Measurements from ENCODE around the gene PHYKPL. TPM values are rescaled to one million over a fixed set of nuclear protein-coding genes. Genes with fewer than 3 reads are reported as not detected.

Gene PHYKPL
- polyA plus RNA-seq, 3 donors, result 50.7 to 61.9 (median 55.2) TPM

DNA sequence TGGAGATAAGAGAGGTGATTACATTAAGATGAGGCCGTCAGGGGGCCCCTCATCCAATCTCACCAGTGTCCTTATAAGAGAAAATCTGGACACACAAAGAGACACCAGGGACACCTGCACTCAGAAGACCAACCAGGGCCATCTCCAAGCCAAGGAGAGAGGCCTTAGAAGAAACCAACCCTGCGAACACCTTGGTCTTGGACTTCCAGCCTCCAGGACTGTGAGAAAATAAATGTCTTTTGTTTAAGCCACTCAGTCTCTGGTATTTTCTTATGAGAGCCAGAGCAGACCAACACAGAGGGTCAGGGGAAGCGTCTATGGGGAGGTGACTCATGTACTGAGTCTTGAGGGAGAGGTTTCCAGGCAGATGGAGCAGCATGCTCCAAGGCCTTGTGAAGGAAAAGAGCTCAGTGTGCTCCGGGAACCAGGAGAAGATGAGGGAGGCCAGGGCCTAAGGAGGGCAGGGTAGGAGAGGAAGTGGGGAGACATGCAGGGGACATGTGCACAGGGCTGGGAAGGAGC lies 5.4 kb downstream of the PHYKPL start:
- DNase-seq (ENCODE audit: low read depth in 3 of 3, low spot score in 2 of 3), result no peak

DNA sequence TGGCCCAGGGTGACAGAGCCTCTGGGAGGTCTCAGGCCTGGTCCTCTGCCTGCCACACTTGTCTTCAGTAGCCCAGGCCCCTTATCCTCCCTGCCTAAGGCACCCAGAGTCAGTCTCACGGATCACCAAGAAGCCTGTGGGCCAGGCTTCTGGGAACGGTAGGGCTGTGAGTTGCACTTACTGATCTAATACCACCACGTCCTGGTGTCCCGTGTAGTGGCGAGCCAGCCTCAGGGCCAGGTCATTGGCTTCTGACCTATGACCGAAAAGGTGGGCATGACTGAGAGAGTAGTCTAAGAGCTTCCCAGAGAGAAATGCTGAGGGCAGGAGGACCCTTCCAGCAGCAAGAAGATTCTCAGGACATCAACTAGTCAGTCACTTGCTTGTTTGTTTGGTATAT lies 7.4 kb downstream of the PHYKPL start:
- DNase-seq (ENCODE audit: low read depth in 3 of 3, low spot score in 2 of 3), result no peak

DNA sequence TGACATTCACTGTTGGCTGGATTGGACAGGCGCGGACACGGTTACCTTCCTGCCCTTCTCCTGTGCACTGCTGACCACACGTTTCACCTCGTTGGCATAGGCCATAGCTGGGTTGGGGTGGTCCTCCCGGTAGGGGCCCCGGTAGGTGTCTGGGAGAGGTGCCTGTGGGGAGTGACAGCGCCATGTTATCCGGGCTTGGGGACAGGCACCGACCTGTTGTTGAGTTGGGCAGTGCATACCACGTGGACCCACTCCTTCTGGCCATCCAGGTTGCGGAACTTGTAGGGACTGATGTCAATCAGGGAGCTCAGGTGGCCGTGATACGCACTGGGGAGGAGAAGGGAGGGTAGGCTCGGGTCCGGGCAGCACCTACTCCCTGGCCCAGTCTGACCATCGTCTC lies 8.2 kb downstream of the PHYKPL start:
- DNase-seq (ENCODE audit: low read depth in 3 of 3, low spot score in 2 of 3), result no peak

GRCh38 chr5:178223828-178224335 lies 8.7 kb downstream of the PHYKPL start:
- DNase-seq (ENCODE audit: low read depth in 3 of 3, low spot score in 2 of 3), result no peak

DNA sequence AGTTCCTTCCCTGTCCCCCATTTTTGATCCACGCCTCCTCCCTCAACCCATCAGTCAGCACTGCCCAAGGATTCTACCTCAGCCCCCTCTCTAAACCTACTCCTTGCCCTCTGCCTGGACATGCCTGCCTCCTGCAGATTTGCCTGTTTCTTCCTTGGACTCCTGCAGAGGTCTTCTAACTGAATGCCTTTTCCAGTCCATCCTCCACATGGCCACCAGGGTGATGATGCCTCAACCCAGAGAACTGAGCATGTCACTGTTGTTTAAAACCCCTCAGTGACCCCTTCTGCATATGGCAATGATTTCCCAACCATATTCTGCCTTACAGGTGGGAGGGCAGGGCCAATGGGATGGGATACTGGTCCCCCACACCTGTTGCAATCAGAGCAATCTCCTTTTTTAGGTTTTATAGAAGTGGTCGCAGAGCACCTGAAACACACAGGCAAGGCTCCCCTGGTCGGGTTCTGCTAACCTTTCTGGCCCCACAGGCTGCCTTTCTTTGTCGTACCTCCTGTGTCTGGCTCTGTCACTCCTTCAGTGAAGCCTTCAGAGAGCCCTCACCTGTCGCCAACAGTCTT lies 9.3 kb downstream of the PHYKPL start:
- no peak for DNase-seq (ENCODE audit: low read depth in 3 of 3, low spot score in 2 of 3)

- no peak for DNase-seq (ENCODE audit: low read depth in 3 of 3, low spot score in 2 of 3)
Measured at GRCh38 chr5:178222292-178222691, 10.3 kb downstream of the PHYKPL start.

DNA sequence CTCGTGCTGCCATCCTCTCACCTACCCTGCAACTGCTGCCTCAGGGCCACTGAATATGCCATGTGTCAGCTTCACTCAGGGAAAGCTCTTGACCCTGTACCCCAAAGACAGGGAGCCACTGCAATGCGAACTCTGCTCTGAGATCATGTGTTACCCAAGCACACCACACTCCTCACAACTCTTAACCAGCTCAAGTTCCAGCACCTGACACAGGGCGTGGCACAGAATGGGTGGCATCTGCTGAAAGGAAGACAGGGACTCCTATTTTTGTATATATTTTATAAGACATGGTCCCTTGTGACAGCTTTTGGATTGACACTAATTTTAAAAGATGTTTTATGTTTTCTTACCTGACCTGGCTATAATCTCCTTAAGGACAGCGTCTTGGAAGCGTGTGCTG lies 10.7 kb downstream of the PHYKPL start:
- no peak for DNase-seq (ENCODE audit: low read depth in 3 of 3, low spot score in 2 of 3)

GRCh38 chr5:178221282-178221681 lies 11.3 kb downstream of the PHYKPL start:
- no peak for DNase-seq (ENCODE audit: low read depth in 3 of 3, low spot score in 2 of 3)

DNA sequence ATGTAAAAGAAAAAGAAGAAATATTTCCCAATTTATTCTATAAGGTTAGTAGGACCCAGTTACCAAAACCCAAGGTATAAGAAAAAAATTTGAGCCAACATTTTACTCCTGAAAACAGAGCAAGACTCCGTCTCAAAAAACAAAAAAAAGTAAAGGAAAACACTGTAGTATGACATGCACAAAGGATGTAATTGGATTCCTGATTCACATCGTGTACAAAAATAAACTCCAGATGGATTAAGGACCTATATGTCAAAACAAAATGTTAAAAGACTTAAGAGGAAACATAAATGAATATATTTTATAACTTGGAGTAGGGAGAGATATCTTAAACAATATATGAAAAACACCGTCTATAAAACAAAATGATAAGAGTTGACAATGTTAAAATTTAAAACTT lies 13.8 kb downstream of the PHYKPL start:
- no peak for DNase-seq (ENCODE audit: low read depth in 3 of 3, low spot score in 2 of 3)

DNA sequence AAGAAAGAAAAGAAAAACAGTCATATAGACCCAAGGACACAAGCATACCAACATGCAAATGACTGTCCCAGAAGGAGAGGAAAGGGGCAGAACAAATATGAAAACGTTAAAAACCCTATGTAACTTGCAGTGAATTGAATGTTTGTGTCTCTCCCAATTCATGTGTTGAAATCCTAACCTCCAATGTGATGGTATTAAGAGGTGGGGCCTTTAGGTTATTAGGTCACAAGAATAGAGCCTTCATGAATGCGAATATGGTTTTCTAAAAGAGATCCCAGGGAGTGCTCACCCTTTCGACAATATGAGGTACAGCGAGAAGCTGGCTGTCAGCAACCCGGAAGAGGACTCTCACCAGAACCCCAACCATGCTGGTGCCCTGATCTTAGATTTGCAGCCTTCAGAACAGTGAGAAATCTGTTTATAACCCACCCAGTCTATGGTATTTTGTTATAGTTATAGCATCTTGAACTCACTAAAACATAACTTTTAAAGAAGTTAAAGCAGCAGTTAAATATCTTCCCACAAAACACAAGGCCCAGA lies 14.3 kb downstream of the PHYKPL start:
- no peak for DNase-seq (ENCODE audit: low read depth in 3 of 3, low spot score in 2 of 3)

DNA sequence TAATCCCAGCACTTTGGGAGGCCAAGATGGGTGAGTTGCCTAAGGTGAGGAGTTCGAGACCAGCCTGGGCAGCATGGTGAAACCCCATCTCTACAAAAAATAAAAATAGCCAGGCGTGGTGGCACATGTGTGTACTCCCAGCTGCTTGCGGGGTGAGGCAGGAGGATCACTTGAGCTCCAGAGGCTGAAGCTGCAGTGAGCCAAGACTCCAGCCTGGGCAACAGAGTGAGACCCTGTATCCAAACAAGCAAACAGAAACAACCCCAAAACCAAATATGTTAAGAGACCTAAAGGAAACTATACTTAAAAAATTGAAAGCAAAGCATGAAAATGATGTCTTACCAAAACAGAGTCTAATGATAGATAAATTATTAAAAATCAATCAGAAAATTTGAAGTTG lies 15.8 kb downstream of the PHYKPL start:
- DNase-seq (ENCODE audit: low read depth in 3 of 3, low spot score in 2 of 3), result no peak

DNA sequence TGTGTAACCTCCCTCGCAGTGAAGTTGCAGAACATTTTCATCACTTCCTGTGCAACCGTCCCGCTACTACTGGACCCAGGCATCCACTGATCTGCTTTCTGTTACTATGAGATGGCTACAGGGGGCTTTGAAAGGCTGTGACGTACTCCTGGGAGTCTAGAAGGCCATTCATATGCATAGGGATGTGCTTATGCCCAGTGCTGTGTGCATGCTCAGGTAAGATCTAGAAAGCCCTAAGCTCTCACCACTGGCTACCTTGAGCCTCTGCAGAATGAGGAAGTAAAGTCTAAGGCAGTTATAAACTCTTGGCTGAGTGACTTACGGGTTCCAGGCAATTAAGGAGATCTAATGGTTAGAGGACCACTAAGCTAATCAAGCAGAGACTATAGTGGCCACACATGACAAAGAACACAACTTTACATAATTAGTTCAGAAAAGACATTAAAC lies 16.5 kb downstream of the PHYKPL start:
- DNase-seq (ENCODE audit: low read depth in 3 of 3, low spot score in 2 of 3), result no peak

DNA sequence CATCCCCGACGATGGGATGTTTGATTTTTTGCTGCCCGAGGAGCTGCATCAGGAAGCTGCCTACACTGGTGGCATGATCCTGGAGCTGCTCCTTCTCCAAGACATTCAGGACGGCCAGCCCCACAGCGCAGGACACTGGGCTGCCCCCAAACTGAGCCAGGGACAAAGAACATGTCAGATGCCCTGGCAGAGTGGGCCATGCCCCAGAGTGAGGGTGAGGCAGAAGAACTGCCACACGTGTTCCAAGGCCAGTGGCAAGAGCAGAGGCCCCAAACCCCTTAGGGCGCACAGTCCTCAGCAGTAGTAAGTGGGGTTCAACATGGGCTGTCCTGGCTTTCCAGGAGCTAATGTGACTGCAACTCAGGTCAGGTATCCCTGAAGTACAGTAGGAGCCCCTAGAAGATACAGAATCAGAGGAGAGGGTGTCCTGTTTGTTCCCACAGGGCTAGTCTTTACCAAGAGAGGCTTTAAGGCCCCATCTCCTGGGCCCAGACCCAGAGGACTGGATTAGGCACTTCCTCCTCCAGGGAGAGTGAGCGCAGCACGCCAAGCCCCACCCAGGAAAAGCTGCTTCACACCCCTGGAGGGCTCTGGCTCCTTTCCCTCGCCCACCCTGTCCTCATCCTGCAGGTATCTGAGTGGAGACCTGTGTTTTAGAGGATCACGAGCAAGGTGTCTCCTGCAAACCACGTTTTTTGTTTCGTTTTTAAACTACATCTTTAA lies 17.2 kb downstream of the PHYKPL start:
- no peak for DNase-seq (ENCODE audit: low read depth in 3 of 3, low spot score in 2 of 3)

DNA sequence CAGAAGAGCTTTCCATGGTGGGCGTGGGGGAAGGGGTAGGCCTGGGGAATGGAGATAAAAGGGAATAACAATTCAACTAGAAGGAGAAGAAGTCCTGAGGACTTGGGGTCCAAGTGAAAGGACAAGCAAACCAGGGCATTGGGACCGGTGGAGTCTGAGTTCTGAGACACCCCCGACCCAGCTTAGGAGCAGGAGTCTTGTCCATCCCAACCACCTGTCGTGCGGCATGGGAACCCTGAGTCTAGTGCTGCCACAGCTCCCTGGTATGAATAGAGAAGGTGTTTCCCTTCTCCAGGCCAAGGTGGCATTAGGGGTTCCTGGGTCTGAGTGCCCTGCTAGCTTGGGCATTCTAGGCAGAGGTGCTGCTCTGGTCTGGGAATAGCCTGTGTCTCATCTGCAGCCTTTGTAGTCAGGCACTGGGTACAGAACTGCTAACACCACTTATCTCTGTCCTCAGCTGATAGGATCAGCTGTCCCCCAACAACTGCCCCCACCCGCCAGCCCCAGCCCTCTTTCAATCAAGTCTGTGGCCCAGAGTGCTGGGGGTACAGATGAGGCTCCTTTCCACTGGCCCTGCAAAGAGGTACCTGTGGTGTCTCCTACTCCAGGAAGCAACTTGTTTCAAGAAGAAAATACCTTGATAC lies 18.3 kb downstream of the PHYKPL start:
- no peak for DNase-seq (ENCODE audit: low read depth in 3 of 3, low spot score in 2 of 3)

DNA sequence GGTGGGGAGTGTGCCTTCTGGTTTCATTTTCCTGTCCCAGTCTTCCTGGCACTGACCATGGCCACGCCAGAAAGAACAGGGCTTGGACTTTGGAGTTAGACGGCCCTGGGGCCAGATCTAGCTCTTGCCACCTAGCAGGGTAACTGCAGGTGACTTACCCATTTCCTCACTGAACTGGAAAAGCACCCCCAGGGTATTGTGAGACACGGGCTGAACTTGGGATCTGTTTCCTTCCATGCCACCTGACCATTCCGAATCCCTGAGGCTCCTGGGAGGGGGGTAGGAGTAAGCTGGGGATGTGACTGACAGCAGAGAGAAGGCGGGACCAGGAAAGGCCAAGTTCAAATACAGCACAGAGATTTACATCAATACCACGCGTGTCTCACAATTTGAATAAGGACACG lies 18.9 kb downstream of the PHYKPL start:
- DNase-seq (ENCODE audit: low read depth in 3 of 3, low spot score in 2 of 3), result no peak

GRCh38 chr5:178213003-178213461 lies 19.6 kb downstream of the PHYKPL start:
- DNase-seq (ENCODE audit: low read depth in 3 of 3, low spot score in 2 of 3), result no peak

- no peak for DNase-seq (ENCODE audit: low read depth in 3 of 3, low spot score in 2 of 3)
Measured at GRCh38 chr5:178212241-178213002, 20.2 kb downstream of the PHYKPL start.

GRCh38 chr5:178211095-178212048 lies 21.2 kb downstream of the PHYKPL start:
- no peak for DNase-seq (ENCODE audit: low read depth in 3 of 3, low spot score in 2 of 3)

DNA sequence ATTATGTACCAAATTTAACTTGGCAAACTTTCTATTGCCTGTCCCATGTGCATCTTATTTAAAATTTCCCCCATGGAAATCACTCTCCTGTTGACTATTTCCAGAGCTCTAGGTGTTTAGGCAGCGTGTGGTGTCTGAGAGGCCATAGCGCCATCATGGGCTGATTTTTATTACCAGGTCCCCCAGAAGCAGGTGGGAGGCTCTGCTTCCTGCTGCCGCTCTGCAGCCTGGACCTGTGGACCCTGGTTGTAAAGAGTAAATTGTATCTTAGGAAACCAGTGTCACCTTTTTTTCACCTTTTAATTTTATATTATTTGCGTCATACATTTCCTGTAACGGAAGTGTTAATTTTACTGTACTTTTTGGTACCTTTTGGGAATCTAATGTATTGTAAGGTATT lies 21.9 kb downstream of the PHYKPL start:
- DNase-seq (ENCODE audit: low read depth in 3 of 3, low spot score in 2 of 3), result no peak

Data from right renal cortex interstitium (tissue), 3 donors.